H9 (cell line): Measurements from ENCODE around the gene HSH2D. TPM values are rescaled to one million over a fixed set of nuclear protein-coding genes. Genes with fewer than 3 reads are reported as not detected.

Experiments used
- DNase-seq: peaks from one replicate; pipeline ENCODE4 v3.0.0-alpha.2; 2017
- H2AFZ ChIP-seq: one replicate; pipeline ENCODE4 v1.6.1; 2013; ENCODE audit warnings: mild to moderate bottlenecking, low read length, control low read depth, moderate library complexity
- H2AK5ac ChIP-seq: 2 replicates; pipeline ENCODE4 v1.6.1; 2013; ENCODE audit warnings: low read length, control low read depth, mixed read lengths; ENCODE audit not compliant: insufficient read length
- H2BK120ac ChIP-seq: one replicate; pipeline ENCODE4 v1.6.1; 2013; ENCODE audit warnings: low read depth, mild to moderate bottlenecking, low read length, control low read depth, inconsistent platforms; ENCODE audit not compliant: poor library complexity, severe bottlenecking
- H2BK12ac ChIP-seq: 2 replicates; pipeline ENCODE4 v1.6.1; 2013; ENCODE audit warnings: low read length, control low read depth, mixed read lengths, low read depth; ENCODE audit not compliant: insufficient read length
- H2BK15ac ChIP-seq: 2 replicates; pipeline ENCODE4 v1.6.1; 2013; ENCODE audit warnings: low read depth, low read length, control low read depth
- H2BK20ac ChIP-seq: one replicate; pipeline ENCODE4 v1.6.1; 2013; ENCODE audit warnings: low read depth, mild to moderate bottlenecking, low read length, control low read depth, inconsistent platforms; ENCODE audit not compliant: poor library complexity, severe bottlenecking
- H2BK5ac ChIP-seq: 2 replicates; pipeline ENCODE4 v1.6.1; 2013; ENCODE audit warnings: low read length, control low read depth, mixed read lengths; ENCODE audit not compliant: insufficient read length
- H3K14ac ChIP-seq: 2 replicates; pipeline ENCODE4 v1.6.1; 2013; ENCODE audit warnings: low read length, control low read depth; ENCODE audit not compliant: insufficient read depth
- H3K18ac ChIP-seq: 2 replicates; pipeline ENCODE4 v1.6.1; 2013; ENCODE audit warnings: low read depth, mild to moderate bottlenecking, mixed read lengths, low read length, control low read depth; ENCODE audit not compliant: insufficient read length
- H3K23ac ChIP-seq: 2 replicates; pipeline ENCODE4 v1.6.1; 2013; ENCODE audit warnings: low read length, control low read depth, mixed read lengths, low read depth; ENCODE audit not compliant: insufficient read length
- H3K23me2 ChIP-seq: 2 replicates; pipeline ENCODE4 v1.6.1; 2013; ENCODE audit warnings: low read depth, mild to moderate bottlenecking, mixed read lengths, low read length, control low read depth; ENCODE audit not compliant: insufficient read length, poor library complexity, severe bottlenecking
- H3K27ac ChIP-seq: 2 replicates; pipeline ENCODE4 v1.5.1; 2013; ENCODE audit warnings: low read length, control low read depth, mixed read lengths, low read depth; ENCODE audit not compliant: insufficient read length
- H3K27me3 ChIP-seq: 2 replicates; pipeline ENCODE4 v1.6.1; 2013; ENCODE audit warnings: low read length, control low read depth, inconsistent platforms; ENCODE audit not compliant: insufficient read depth
- H3K4ac ChIP-seq: 2 replicates; pipeline ENCODE4 v1.6.1; 2013; ENCODE audit warnings: low read depth, mild to moderate bottlenecking, control low read depth, inconsistent platforms, low read length, moderate library complexity
- H3K4me1 ChIP-seq: 2 replicates; pipeline ENCODE4 v1.6.1; 2013; ENCODE audit warnings: low read length, control low read depth, inconsistent platforms; ENCODE audit not compliant: insufficient read depth
- H3K4me2 ChIP-seq: 2 replicates; pipeline ENCODE4 v1.6.1; 2013; ENCODE audit warnings: low read length, control low read depth, mixed read lengths; ENCODE audit not compliant: insufficient read length, insufficient read depth
- H3K56ac ChIP-seq: 2 replicates; pipeline ENCODE4 v1.6.1; 2013; ENCODE audit warnings: low read depth, mild to moderate bottlenecking, mixed read lengths, low read length, control low read depth; ENCODE audit not compliant: insufficient read length
- H3K79me1 ChIP-seq: 2 replicates; pipeline ENCODE4 v1.6.1; 2013; ENCODE audit warnings: low read depth, mild to moderate bottlenecking, moderate library complexity, low read length, control low read depth, inconsistent platforms; ENCODE audit not compliant: insufficient read depth, poor library complexity, severe bottlenecking
- H3K79me2 ChIP-seq: 2 replicates; pipeline ENCODE4 v1.6.1; 2013; ENCODE audit warnings: low read length, control low read depth, inconsistent platforms; ENCODE audit not compliant: insufficient read depth
- H3K9ac ChIP-seq: 2 replicates; pipeline ENCODE4 v1.6.1; 2013; ENCODE audit warnings: low read length, control low read depth, mixed read lengths; ENCODE audit not compliant: insufficient read length; ENCODE audit errors: extremely low read depth
- H3K9me3 ChIP-seq: one replicate; pipeline ENCODE4 v1.6.1; 2013; ENCODE audit warnings: low read depth, low read length, inconsistent platforms; ENCODE audit not compliant: control insufficient read depth
- H3T11ph ChIP-seq: one replicate; pipeline ENCODE4 v1.6.1; 2013; ENCODE audit warnings: mild to moderate bottlenecking, low read length, control low read depth, inconsistent platforms
- H4K20me1 ChIP-seq: one replicate; pipeline ENCODE4 v1.6.1; 2013; ENCODE audit not compliant: control insufficient read depth, insufficient read length, insufficient read depth
- H4K5ac ChIP-seq: 2 replicates; pipeline ENCODE4 v1.6.1; 2013; ENCODE audit warnings: low read depth, mild to moderate bottlenecking, mixed read lengths, low read length, control low read depth; ENCODE audit not compliant: insufficient read length
- H4K8ac ChIP-seq: replicated peaks from 2 replicates; pipeline ENCODE4 v1.6.1; 2013; ENCODE audit warnings: low read length, control low read depth, mixed read lengths, low read depth; ENCODE audit not compliant: insufficient read length
- H4K91ac ChIP-seq: 2 replicates; pipeline ENCODE4 v1.6.1; 2013; ENCODE audit warnings: low read depth, mild to moderate bottlenecking, moderate library complexity, mixed read lengths, low read length, control low read depth; ENCODE audit not compliant: insufficient read length
- H3K27ac Mint-ChIP-seq, 3 experiments: 2 replicates in 2 of 3; 3 replicates in 1 of 3; pipeline ENCODE4 v1.8.0; 2020 to 2021; ENCODE audit warnings: mixed read lengths in 3 of 3, mild to moderate bottlenecking in 1 of 3, moderate library complexity in 1 of 3
- H3K27me3 Mint-ChIP-seq: 2 replicates; pipeline ENCODE4 v1.8.0; 2021; ENCODE audit warnings: low read depth, mild to moderate bottlenecking, moderate library complexity, mixed read lengths
- H3K36me3 Mint-ChIP-seq, 3 experiments: 2 replicates in 2 of 3; 3 replicates in 1 of 3; pipeline ENCODE4 v1.8.0; 2020 to 2021; ENCODE audit warnings: low read depth in 3 of 3, mixed read lengths in 3 of 3; ENCODE audit not compliant: insufficient read depth in 1 of 3
- H3K4me1 Mint-ChIP-seq, 2 experiments: 2 replicates each; pipeline ENCODE4 v1.8.0; 2020; ENCODE audit warnings: mixed read lengths in 2 of 2
- H3K4me3 Mint-ChIP-seq, 2 experiments: 2 replicates in 1 of 2; 3 replicates in 1 of 2; pipeline ENCODE4 v1.8.0; 2020 to 2021; ENCODE audit warnings: mild to moderate bottlenecking in 2 of 2, mixed read lengths in 2 of 2, moderate library complexity in 1 of 2
- H3K9me3 Mint-ChIP-seq, 2 experiments: 2 replicates in 1 of 2; 3 replicates in 1 of 2; pipeline ENCODE4 v1.8.0; 2020; ENCODE audit warnings: mild to moderate bottlenecking in 2 of 2, mixed read lengths in 2 of 2, moderate library complexity in 1 of 2
- CTCF ChIP-seq: fragments of 200-600 bp; sonication (generic); conservative IDR thresholded peaks from 3 replicates; pipeline ENCODE4 v1.8.0; 2021; ENCODE audit warnings: antibody characterized with exemption, mild to moderate bottlenecking
- WGBS: extraction: QIAGEN DNeasy Blood & Tissue Kit; methylation state at CpG from one replicate; pipeline ENCODE4 v1.1.7; 2013; ENCODE audit warnings: missing lambda C conversion rate, low lambda C conversion rate, mixed read lengths; ENCODE audit not compliant: insufficient read length; ENCODE audit errors: extremely low coverage; 5-methylcytosine and 5-hydroxymethylcytosine counted together
- total RNA-seq: library from RNA; stranded (reverse); gene quantifications from 2 replicates; pipeline ENCODE4 v1.2.1, GENCODE V29; 2021

The HSH2D gene
- total RNA-seq, 1 experiment from 2014 or later: 2.3 TPM

- no peak overlapping the region for H3K14ac ChIP-seq
- Mint-ChIP-seq H3K4me3 (peak overlapping the region in 1 of 2 experiments; percentile 55; a peak in 1 of 5 replicates), H3K36me3 (no peaks in the 10 kb centered on the region), H3K27ac (no peak overlapping the region), H3K4me1 (no peaks in the 10 kb centered on the region), H3K9me3 (peaks cover 0 to 7% of the 10 kb centered on the region in 2 experiments; a peak in 1 of 5 replicates), H3K27me3 (peaks cover 3% of the 10 kb centered on the region)
- no peaks in the 10 kb centered on the region for H3K79me1 ChIP-seq
- H3T11ph ChIP-seq: no peak overlapping the region
- no peak overlapping the region for H4K91ac ChIP-seq
- no CpG with 5 or more reads among the region's 2 CpGs for WGBS
- no peak overlapping the region for H2BK15ac ChIP-seq
- no peak overlapping the region for H4K8ac ChIP-seq
- no peak overlapping the region for H3K4ac ChIP-seq
- no peaks in the 10 kb centered on the region for H3K79me2 ChIP-seq
- H3K27ac ChIP-seq: no peak overlapping the region
- no peaks in the 10 kb centered on the region for H4K20me1 ChIP-seq
- H2BK20ac ChIP-seq: no peak overlapping the region
- H3K27me3 ChIP-seq: no peaks in the 10 kb centered on the region
- no peak overlapping the region for H3K9ac ChIP-seq
- H2BK5ac ChIP-seq: no peak overlapping the region
- no peak overlapping the region for H3K23ac ChIP-seq
- no peaks in the 10 kb centered on the region for H3K23me2 ChIP-seq
- no peak overlapping the region for H3K56ac ChIP-seq
- H3K4me1 ChIP-seq: no peaks in the 10 kb centered on the region
- no peak overlapping the region for H2BK12ac ChIP-seq
- TF ChIP-seq CTCF: no peak
- H3K4me2 ChIP-seq: no peak overlapping the region
- no peak overlapping the region for H4K5ac ChIP-seq
- H3K18ac ChIP-seq: no peak overlapping the region
- DNase-seq: no peak
- no peaks in the 10 kb centered on the region for H3K9me3 ChIP-seq
- H2BK120ac ChIP-seq: no peak overlapping the region
- H2AFZ ChIP-seq: no peak overlapping the region
- no peak overlapping the region for H2AK5ac ChIP-seq
Measured at GRCh38 chr19:16168465-16169081, 25.1 kb downstream of the HSH2D start.
